ENCODE data around the gene STRADB.
"Not testable (repeated sequence)": the region's sequence is repeated elsewhere in the genome, so short reads cannot be mapped to it uniquely, and the experiment has no call there.

- TF ChIP-seq CTCF, POLR2A (IDR thresholded peaks at IDR 0.05): not testable (repeated sequence)
Measured at GRCh38 chr2:201429835-201430234, 21.7 kb upstream of the STRADB start.
